Parathyroid adenoma (tissue), 2 donors: ENCODE measurements around the gene WWC1.

Experiments
- H2AFZ ChIP-seq: fragments of 300-600 bp; sonication (generic); one replicate; pipeline ENCODE4 v1.7.0; 2017; ENCODE audit warnings: antibody characterized with exemption, mild to moderate bottlenecking
- H3K27ac ChIP-seq: fragments of 300-600 bp; sonication (generic); one replicate; pipeline ENCODE4 v1.7.0; 2017
- H3K27me3 ChIP-seq: fragments of 300-600 bp; sonication (generic); one replicate; pipeline ENCODE4 v1.7.0; 2017; ENCODE audit warnings: low read length; ENCODE audit not compliant: control insufficient read depth, insufficient read depth
- H3K36me3 ChIP-seq: fragments of 300-600 bp; sonication (generic); one replicate; pipeline ENCODE4 v1.7.0; 2017; ENCODE audit warnings: low read length; ENCODE audit not compliant: control insufficient read depth, insufficient read depth
- H3K4me1 ChIP-seq: fragments of 300-600 bp; sonication (generic); one replicate; pipeline ENCODE4 v1.7.0; 2017; ENCODE audit warnings: control low read depth
- H3K4me2 ChIP-seq: fragments of 300-600 bp; sonication (generic); one replicate; pipeline ENCODE4 v1.7.0; 2017; ENCODE audit warnings: low read length
- H3K4me3 ChIP-seq: fragments of 300-600 bp; sonication (generic); one replicate; pipeline ENCODE4 v1.7.0; 2017; ENCODE audit warnings: low read depth, low read length
- H3K79me2 ChIP-seq: fragments of 300-600 bp; sonication (generic); one replicate; pipeline ENCODE4 v1.7.0; 2017; ENCODE audit warnings: control low read depth
- H3K9ac ChIP-seq: fragments of 300-600 bp; sonication (generic); one replicate; pipeline ENCODE4 v1.7.0; 2017; ENCODE audit warnings: mild to moderate bottlenecking
- H3K9me3 ChIP-seq: fragments of 300-600 bp; sonication (generic); one replicate; pipeline ENCODE4 v1.7.0; 2017; ENCODE audit warnings: low read length; ENCODE audit not compliant: control insufficient read depth
- CTCF ChIP-seq: fragments of 300-600 bp; sonication (generic); IDR thresholded peaks from one replicate; pipeline ENCODE4 v1.7.0; 2017; ENCODE audit warnings: antibody characterized with exemption, mild to moderate bottlenecking
- donor health status: primary hyperparathyroidism.

Gene WWC1

GRCh38 chr5:168291342-168291963 lies at the start of gene WWC1:
Gene WWC1 (plus strand): TSS chr5:168291645. CDS start chr5:168292153, 508 bp downstream.
- Histone ChIP-seq H3K9ac (no peak within 1 kb of the TSS), H2AFZ (peak within 1 kb of the TSS; percentile 79), H3K4me2 (peak within 1 kb of the TSS; percentile 60), H3K79me2 (peaks cover 13% of the 10 kb centered on the region), H3K27ac (peak within 1 kb of the TSS; percentile 67), H3K9me3 (no peaks in the 10 kb centered on the region), H3K27me3 (no peaks in the 10 kb centered on the region), H3K36me3 (no peaks in the 10 kb centered on the region), H3K4me1 (peaks cover 9% of the 10 kb centered on the region), H3K4me3 (peak within 1 kb of the TSS; percentile 60)
- TF ChIP-seq CTCF, result peak; percentile 62

- no peak overlapping the region for H3K4me3 ChIP-seq
- TF ChIP-seq CTCF, result no peak
- no peak overlapping the region for H3K4me2 ChIP-seq
- no peak overlapping the region for H3K27ac ChIP-seq
- no peaks in the 10 kb centered on the region for H3K4me1 ChIP-seq
- no peaks in the 10 kb centered on the region for H3K9me3 ChIP-seq
- H3K27me3 ChIP-seq, result no peaks in the 10 kb centered on the region
- no peaks in the 10 kb centered on the region for H3K36me3 ChIP-seq
- H2AFZ ChIP-seq, result no peak overlapping the region
- H3K9ac ChIP-seq, result no peak overlapping the region
- H3K79me2 ChIP-seq, result no peaks in the 10 kb centered on the region
Observed at GRCh38 chr5:168244838-168245559, 46.4 kb upstream of the WWC1 start.

DNA sequence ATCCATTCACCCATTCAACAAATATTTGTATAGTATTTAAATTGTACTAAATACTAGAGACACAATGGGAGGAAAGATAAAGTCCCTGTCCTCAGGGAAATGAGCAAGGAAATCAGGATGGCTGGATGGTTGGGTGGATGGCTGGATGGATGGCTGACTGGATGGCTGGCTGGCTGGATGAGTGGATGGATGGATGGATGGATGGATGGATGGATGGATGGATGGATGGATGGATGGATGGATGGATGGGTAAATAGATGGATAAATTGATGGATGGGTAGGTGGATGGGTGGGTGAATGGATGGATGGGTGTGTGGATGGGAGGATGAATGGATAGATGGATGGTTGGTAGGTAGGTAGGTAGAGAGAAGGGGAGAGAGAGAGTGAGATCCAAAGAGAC lies 41.5 kb upstream of the WWC1 start:
- Histone ChIP-seq H3K79me2 (no peaks in the 10 kb centered on the region), H3K4me3 (no peak overlapping the region), H3K27ac (no peak overlapping the region), H2AFZ (no peak overlapping the region), H3K36me3 (no peaks in the 10 kb centered on the region), H3K9ac (no peak overlapping the region), H3K4me1 (no peaks in the 10 kb centered on the region), H3K4me2 (no peak overlapping the region), H3K9me3 (no peaks in the 10 kb centered on the region), H3K27me3 (no peaks in the 10 kb centered on the region)
- TF ChIP-seq CTCF, result no peak

DNA sequence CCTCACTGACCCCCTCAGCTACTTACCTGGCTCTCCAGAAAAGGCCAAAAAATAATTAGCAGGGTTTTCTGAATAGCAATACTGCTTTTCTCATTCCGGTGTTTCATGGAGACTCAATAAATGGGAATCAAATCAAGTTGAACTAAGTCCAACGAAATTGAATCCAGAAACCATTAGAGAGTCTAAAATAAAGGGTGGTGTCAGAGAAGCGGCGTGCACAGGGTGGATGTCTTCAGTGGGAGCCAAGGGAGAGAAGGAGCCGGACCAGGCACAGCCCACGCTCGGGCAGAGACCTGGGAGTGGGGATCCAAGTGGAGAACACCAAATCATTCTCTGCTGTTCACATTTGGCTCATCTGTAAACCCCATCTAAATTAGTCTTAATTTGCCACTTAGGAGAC lies 40.2 kb upstream of the WWC1 start:
- no peak overlapping the region for H3K9ac ChIP-seq
- H3K4me3 ChIP-seq, result no peak overlapping the region
- TF ChIP-seq CTCF, result no peak
- H3K36me3 ChIP-seq, result no peaks in the 10 kb centered on the region
- no peaks in the 10 kb centered on the region for H3K27me3 ChIP-seq
- no peak overlapping the region for H3K4me2 ChIP-seq
- no peaks in the 10 kb centered on the region for H3K9me3 ChIP-seq
- no peak overlapping the region for H2AFZ ChIP-seq
- no peak overlapping the region for H3K27ac ChIP-seq
- H3K4me1 ChIP-seq, result no peaks in the 10 kb centered on the region
- no peaks in the 10 kb centered on the region for H3K79me2 ChIP-seq
